Stimulated activated CD4-positive, alpha-beta T cell treated with anti-CD3 and anti-CD28 coated beads, Interleukin-1b, Interleukin-23, amount 100 ng/mL, for 4 hours (primary cell): ENCODE results near the gene MOGAT3.
"Not testable (repeated sequence)": the region's sequence is repeated elsewhere in the genome, so short reads cannot be mapped to it uniquely, and the experiment has no call there.

Experiments
- DNase-seq, 2 donors: peaks; one replicate each; pipeline ENCODE4 v3.0.0-alpha.2; 2020; ENCODE audit warnings: low read depth in 2 of 2

The MOGAT3 gene

GRCh38 chr7:101203740-101204738, 3.2 kb upstream of the MOGAT3 start:
- not testable (repeated sequence) for DNase-seq

GRCh38 chr7:101202603-101202918, 1.7 kb upstream of the MOGAT3 start:
- DNase-seq, result no peak

GRCh38 chr7:101201695-101202602, 1.1 kb upstream of the MOGAT3 start:
- DNase-seq, result no peak

- no peak for DNase-seq
Observed at GRCh38 chr7:101200504-101200861, 353 bp downstream of the MOGAT3 start.

GRCh38 chr7:101199522-101199921, 1.3 kb downstream of the MOGAT3 start:
- not testable (repeated sequence) for DNase-seq

GRCh38 chr7:101198476-101198875, 2.4 kb downstream of the MOGAT3 start:
- DNase-seq, result no peak

GRCh38 chr7:101197991-101198390, 2.8 kb downstream of the MOGAT3 start:
- DNase-seq, result no peak

- no peak for DNase-seq
Observed at GRCh38 chr7:101195884-101196283, 5.0 kb downstream of the MOGAT3 start.

- DNase-seq, result no peak
Observed at GRCh38 chr7:101189109-101189508, 11.7 kb downstream of the MOGAT3 start.

GRCh38 chr7:101186844-101187428, 13.9 kb downstream of the MOGAT3 start:
- no peak for DNase-seq

GRCh38 chr7:101186194-101186593, 14.6 kb downstream of the MOGAT3 start:
- no peak for DNase-seq

GRCh38 chr7:101185258-101185839, 15.5 kb downstream of the MOGAT3 start:
- no peak for DNase-seq

- DNase-seq, result no peak
Observed at GRCh38 chr7:101180130-101180755, 20.6 kb downstream of the MOGAT3 start, which contains the start of gene NAT16. TSS of gene NAT16 (minus strand) at chr7:101180293. CDS start at chr7:101174807, 5,486 bp downstream.

GRCh38 chr7:101179713-101180112, 21.1 kb downstream of the MOGAT3 start:
- DNase-seq, result no peak

GRCh38 chr7:101179117-101179516, 21.7 kb downstream of the MOGAT3 start:
- no peak for DNase-seq

- no peak for DNase-seq
Observed at GRCh38 chr7:101177644-101178043, 23.2 kb downstream of the MOGAT3 start.

- DNase-seq, result no peak
Observed at GRCh38 chr7:101175664-101176063, 25.2 kb downstream of the MOGAT3 start.

GRCh38 chr7:101174322-101174854, 26.4 kb downstream of the MOGAT3 start:
- DNase-seq, result no peak

- DNase-seq, result no peak
Observed at GRCh38 chr7:101173752-101174244, 27.0 kb downstream of the MOGAT3 start.

- no peak for DNase-seq
Observed at GRCh38 chr7:101172854-101173751, 27.7 kb downstream of the MOGAT3 start.
